Hair follicular keratinocyte (primary cell): Measurements from ENCODE around the gene EPC1. TPM values are rescaled to one million over a fixed set of nuclear protein-coding genes. Genes with fewer than 3 reads are reported as not detected.

Experiments used
- total RNA-seq: library from RNA; depleted of rRNA; stranded (reverse); fragments of >200 nt; gene quantifications from 2 replicates; pipeline ENCODE4 v1.2.3, GENCODE V29; 2015

Gene EPC1
- total RNA-seq, result 6.7 and 9.7 TPM in 2 replicates

DNA sequence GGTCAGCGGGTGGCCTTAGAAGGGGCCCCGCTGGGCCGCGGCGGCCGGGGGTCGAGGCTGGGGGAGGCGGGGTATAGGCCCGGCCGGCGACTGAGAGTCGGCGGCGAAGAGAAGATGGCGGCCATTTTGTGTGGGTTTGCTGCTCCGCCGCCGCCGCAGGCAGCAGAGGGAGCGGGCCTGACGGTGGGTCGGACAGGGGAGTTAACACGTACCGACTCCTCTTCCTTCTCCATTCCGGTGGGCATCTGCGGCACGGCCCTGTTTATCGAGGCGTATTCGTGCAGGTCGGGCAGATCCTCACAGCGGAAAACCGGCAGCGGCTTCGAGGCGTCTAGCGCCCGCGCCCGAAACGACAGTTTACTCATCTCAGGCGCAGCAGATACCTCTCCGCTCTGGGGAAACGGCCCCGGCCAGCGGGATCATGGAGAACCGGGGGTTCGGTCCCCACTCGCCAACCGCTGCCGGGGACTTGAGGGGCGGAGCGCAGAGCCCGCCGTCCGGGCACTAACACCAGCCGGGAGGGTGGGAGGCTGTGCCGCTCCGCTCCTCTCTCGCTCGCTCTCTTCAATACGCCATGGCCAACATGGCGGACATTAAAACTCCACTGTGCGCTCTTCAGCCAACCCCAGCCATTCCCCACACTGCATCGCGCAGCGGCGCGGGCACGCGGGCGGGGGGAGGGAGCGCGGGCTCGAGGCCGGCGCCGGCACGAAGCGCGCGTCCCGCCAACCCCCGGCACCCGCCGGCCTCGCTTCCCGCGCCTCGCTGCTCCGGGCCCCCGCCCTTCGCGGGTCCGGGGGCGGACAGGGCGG is at the start of gene EPC1:
EPC1 (minus strand) TSS at position 608 of the 812 bp plus-strand sequence; CDS start at position 365, 243 bp downstream.

Other genes starting within 250 kb of the EPC1 start
- gene CCDC7, start 99.0 kb upstream of the EPC1 start, total RNA-seq, result 1.6 and 2.4 TPM in 2 replicates